Activated naive CD8-positive, alpha-beta T cell treated with anti-CD3 and anti-CD28 coated beads, Interleukin-2, amount 10 ng/mL, durations not matched to agents 7 days and 5 days (primary cell): ENCODE measurements around the gene MTRR. TPM values are rescaled to one million over a fixed set of nuclear protein-coding genes. Genes with fewer than 3 reads are reported as not detected.
"Not testable (repeated sequence)": the region's sequence is repeated elsewhere in the genome, so short reads cannot be mapped to it uniquely, and the experiment has no call there.

ENCODE experiments used
- ATAC-seq: fragments of 150-1000 bp; cut with Tn5 transposase; one replicate; pipeline ENCODE4 v1.10.0; 2021; ENCODE audit warnings: low read depth, moderate library complexity
- POLR2A ChIA-PET: fragments of 350-600 bp; sonication (Branson Sonifier 250); formaldehyde crosslinking; loops from one replicate; lab custom pipeline; 2021; ENCODE audit warnings: antibody characterized with exemption; lab: Charles Lee
- DNase-seq: peaks from one replicate; pipeline ENCODE4 v3.0.0; 2021
- H3K27ac Mint-ChIP-seq: one replicate; pipeline ENCODE4 v1.8.0; 2022; ENCODE audit warnings: mild to moderate bottlenecking, mixed read lengths
- H3K27me3 Mint-ChIP-seq: one replicate; pipeline ENCODE4 v1.8.0; 2022; ENCODE audit warnings: mild to moderate bottlenecking, moderate library complexity, mixed read lengths
- H3K36me3 Mint-ChIP-seq: one replicate; pipeline ENCODE4 v1.8.0; 2021; ENCODE audit warnings: mild to moderate bottlenecking, mixed read lengths
- H3K4me1 Mint-ChIP-seq: one replicate; pipeline ENCODE4 v1.8.0; 2021; ENCODE audit warnings: mixed read lengths
- H3K4me3 Mint-ChIP-seq: one replicate; pipeline ENCODE4 v1.8.0; 2022; ENCODE audit warnings: mild to moderate bottlenecking, moderate library complexity, mixed read lengths
- H3K9me3 Mint-ChIP-seq: one replicate; pipeline ENCODE4 v1.8.0; 2021; ENCODE audit warnings: mixed read lengths
- total RNA-seq, 2 experiments: library from RNA; stranded (reverse); gene quantifications; one replicate each; pipeline ENCODE4 v1.2.3, GENCODE V29; 2021

MTRR gene
- total RNA-seq, 2 experiments from 2014 or later = 56.3 to 57.0 TPM

DNA sequence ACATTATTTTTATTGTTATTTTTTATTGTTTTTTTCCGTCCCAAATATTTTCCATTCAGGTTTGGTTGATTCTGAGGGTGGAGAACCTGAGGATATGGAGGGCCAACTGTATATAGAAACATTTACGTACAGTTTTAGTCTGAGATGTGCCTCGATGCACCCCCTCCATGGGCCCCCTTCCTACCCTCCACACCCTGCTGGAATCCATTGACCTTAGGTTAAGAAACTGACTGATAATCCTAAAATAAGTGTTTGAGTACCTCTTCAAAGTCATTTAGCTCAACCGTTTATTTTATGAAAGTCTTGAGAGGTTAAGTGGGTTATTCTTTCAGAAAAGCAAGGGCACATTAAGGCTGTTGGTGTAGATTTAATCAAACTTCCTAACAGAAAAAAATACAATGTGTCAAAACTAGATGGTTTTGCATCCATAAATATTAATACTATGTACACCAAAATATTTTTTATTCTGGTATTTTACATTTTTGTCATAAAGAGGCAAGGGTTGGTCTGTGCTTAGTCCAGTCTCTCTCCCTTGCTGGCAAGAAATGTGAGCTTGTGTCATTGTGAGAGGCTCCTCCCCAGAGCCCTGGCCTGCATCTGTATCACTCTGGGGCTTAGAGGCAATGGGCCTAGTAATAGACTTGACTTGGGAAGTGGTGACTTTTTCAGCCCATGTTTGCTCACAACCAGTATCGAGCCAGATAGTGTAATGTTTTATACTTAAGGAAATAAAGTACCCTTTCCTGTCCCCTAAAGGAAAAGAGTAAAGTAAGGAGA lies 15.7 kb downstream of the MTRR start:
- Mint-ChIP-seq H3K9me3 (no peaks in the 10 kb centered on the region), H3K27ac (no peak overlapping the region), H3K4me1 (peaks cover 6% of the 10 kb centered on the region), H3K36me3 (peaks cover 14% of the 10 kb centered on the region), H3K27me3 (no peaks in the 10 kb centered on the region), H3K4me3 (no peak overlapping the region)
- no peak for DNase-seq
- ATAC-seq = no peak
- POLR2A ChIA-PET = no interaction called here

DNA sequence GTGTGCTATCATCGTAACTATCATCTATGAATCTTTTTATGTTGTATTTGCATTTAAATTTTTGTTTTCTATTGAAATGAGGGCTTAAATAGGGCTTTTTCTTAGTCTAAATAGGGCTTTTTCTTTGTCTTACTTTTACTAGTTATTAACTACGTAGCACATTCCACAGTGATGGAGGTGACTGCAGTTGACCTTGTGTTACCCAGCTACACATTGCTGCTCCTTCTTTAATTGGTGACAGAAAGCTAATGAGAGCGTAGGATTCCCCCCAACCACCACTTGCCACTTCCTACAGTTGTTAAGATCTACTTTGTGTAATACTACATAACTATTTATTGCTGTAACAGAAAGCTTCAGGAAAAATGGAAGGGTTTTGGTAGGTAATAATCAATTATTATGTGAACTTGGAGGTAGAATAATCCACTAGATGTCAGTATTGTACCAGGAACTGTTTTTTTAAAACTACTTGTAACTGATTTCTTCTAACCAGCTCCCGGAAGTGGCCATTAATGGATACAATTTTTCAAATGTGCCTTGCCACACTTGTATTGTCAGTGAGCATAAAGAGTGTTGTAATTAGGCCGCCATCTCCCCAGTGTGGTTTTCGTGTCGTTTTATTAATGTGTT lies 18.0 kb downstream of the MTRR start:
- Mint-ChIP-seq H3K4me3 (no peak overlapping the region), H3K36me3 (peaks cover 16% of the 10 kb centered on the region), H3K9me3 (no peaks in the 10 kb centered on the region), H3K27ac (no peak overlapping the region), H3K27me3 (no peaks in the 10 kb centered on the region), H3K4me1 (peaks cover 4% of the 10 kb centered on the region)
- DNase-seq = no peak
- POLR2A ChIA-PET = interaction anchor here (1.1 to 1.3 kb wide), 2 partner anchors 10 to 19 kb away, joined by 3 read pairs; partner anchors contain the start of genes FASTKD3 and MTRR
- no peak for ATAC-seq

DNA sequence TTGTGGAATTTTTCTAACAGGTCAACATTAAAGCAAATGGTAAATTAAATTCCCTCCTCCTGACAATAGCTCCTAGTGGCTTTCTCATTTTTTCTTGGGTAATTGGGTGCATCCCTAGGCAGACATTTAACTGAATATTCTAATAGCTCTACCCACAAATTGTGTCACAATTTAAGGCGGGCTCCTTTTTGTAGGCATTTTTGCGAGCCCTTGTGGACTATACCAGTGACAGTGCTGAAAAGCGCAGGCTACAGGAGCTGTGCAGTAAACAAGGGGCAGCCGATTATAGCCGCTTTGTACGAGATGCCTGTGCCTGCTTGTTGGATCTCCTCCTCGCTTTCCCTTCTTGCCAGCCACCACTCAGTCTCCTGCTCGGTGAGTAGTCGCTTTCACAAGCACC lies 20.0 kb downstream of the MTRR start:
- ATAC-seq (no peak), DNase-seq (no peak)
- Mint-ChIP-seq H3K27ac (no peak overlapping the region), H3K9me3 (no peaks in the 10 kb centered on the region), H3K4me1 (peaks cover 5% of the 10 kb centered on the region), H3K36me3 (peaks cover 22% of the 10 kb centered on the region), H3K27me3 (no peaks in the 10 kb centered on the region), H3K4me3 (no peak overlapping the region)
- POLR2A ChIA-PET = no interaction called here

DNA sequence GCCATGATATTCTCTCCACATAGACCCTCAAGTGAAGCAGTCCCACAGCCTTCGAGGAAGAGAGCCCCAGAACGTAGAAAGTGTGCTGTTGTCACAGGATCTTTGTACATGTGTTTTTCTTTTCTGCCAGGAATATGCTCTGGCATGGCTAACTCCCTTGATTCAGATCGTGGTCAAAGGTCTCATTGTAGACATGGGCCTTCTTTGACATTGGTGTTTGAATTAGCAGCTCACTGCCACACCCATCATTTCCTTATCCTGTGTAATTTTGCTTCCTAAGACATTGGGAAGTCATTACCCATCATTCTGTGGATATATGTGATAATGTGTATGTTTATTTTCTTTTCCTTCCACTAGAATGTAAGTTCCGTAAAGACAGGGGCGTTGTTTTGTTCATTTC lies 25.5 kb downstream of the MTRR start:
- ATAC-seq (no peak), DNase-seq (no peak)
- peaks cover 48% of the 10 kb centered on the region for H3K36me3 Mint-ChIP-seq
- POLR2A ChIA-PET = no interaction called here
- H3K4me1 Mint-ChIP-seq = peaks cover 8% of the 10 kb centered on the region
- no peak overlapping the region for H3K4me3 Mint-ChIP-seq
- no peaks in the 10 kb centered on the region for H3K27me3 Mint-ChIP-seq
- H3K27ac Mint-ChIP-seq = no peak overlapping the region
- H3K9me3 Mint-ChIP-seq = no peaks in the 10 kb centered on the region

DNA sequence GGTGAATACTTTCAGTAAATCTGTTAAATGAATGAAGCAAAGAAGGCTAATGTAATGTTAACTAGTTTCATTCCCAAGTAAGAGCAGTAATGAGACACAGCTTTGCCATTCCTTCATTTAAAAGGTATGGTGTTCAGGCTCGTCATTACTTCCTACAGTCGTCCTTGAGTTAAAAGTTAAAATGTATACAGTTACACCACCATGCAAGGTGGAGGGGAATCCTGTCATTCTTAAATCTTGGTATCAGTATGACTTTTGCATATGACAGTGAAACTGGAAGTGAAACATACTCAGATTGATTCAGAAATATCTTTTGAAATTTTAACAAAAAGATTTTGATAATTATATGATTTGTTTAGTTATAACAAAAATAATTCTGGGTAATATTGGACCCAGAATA lies 25.9 kb downstream of the MTRR start:
- Mint-ChIP-seq H3K4me3 (no peak overlapping the region), H3K36me3 (peaks cover 51% of the 10 kb centered on the region), H3K27me3 (no peaks in the 10 kb centered on the region), H3K9me3 (no peaks in the 10 kb centered on the region), H3K27ac (no peak overlapping the region), H3K4me1 (peaks cover 8% of the 10 kb centered on the region)
- DNase-seq (no peak), ATAC-seq (no peak)
- POLR2A ChIA-PET = no interaction called here

DNA sequence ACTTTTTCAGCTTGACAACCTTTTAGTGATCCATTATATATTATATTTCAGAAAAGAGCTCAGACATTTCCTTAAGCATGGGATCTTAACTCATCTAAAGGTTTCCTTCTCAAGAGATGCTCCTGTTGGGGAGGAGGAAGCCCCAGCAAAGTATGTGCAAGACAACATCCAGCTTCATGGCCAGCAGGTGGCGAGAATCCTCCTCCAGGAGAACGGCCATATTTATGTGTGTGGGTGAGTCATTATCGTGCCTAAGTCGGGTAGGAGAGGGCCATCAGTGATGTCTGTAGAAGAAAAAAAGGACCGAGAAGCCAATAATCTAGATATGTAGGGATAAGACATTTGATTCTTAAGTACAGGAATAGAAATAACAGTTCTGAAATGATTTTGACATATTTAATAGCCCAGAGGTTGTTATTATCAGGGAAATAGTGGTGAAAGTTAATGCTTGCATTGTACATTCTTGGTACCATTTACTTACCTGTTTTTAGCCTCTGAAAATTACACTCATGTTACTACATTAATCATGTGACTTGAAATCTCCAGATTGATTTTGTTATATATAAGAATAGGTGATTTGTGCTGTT lies 28.2 kb downstream of the MTRR start:
- DNase-seq = no peak
- POLR2A ChIA-PET = no interaction called here
- H3K9me3 Mint-ChIP-seq = no peaks in the 10 kb centered on the region
- H3K27ac Mint-ChIP-seq = no peak overlapping the region
- no peak for ATAC-seq
- peaks cover 8% of the 10 kb centered on the region for H3K4me1 Mint-ChIP-seq
- no peaks in the 10 kb centered on the region for H3K27me3 Mint-ChIP-seq
- H3K36me3 Mint-ChIP-seq = peaks cover 51% of the 10 kb centered on the region
- H3K4me3 Mint-ChIP-seq = no peak overlapping the region

DNA sequence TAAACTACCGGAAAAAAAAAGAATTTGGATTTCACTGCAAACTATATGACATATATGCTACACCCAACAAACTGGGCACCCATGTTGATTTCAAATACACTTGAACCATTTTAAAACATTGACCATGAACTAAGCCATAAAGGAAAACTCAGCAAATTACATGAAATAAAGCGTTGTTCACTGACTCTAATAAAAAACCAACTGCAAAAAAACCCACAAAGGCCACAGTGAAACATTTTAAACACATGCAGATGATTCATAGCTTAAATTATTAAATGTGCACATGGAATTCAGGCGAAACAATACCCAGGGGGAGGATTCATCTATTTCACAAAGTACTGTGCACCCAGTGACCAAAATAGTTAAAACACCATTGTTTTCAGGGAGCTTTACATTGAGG lies 33.3 kb downstream of the MTRR start:
- DNase-seq (no peak), ATAC-seq (no peak)
- Mint-ChIP-seq H3K4me3 (no peak overlapping the region), H3K9me3 (peaks cover 3% of the 10 kb centered on the region), H3K27ac (no peak overlapping the region), H3K4me1 (no peaks in the 10 kb centered on the region), H3K27me3 (no peaks in the 10 kb centered on the region), H3K36me3 (peaks cover 58% of the 10 kb centered on the region)
- POLR2A ChIA-PET = no interaction called here

DNA sequence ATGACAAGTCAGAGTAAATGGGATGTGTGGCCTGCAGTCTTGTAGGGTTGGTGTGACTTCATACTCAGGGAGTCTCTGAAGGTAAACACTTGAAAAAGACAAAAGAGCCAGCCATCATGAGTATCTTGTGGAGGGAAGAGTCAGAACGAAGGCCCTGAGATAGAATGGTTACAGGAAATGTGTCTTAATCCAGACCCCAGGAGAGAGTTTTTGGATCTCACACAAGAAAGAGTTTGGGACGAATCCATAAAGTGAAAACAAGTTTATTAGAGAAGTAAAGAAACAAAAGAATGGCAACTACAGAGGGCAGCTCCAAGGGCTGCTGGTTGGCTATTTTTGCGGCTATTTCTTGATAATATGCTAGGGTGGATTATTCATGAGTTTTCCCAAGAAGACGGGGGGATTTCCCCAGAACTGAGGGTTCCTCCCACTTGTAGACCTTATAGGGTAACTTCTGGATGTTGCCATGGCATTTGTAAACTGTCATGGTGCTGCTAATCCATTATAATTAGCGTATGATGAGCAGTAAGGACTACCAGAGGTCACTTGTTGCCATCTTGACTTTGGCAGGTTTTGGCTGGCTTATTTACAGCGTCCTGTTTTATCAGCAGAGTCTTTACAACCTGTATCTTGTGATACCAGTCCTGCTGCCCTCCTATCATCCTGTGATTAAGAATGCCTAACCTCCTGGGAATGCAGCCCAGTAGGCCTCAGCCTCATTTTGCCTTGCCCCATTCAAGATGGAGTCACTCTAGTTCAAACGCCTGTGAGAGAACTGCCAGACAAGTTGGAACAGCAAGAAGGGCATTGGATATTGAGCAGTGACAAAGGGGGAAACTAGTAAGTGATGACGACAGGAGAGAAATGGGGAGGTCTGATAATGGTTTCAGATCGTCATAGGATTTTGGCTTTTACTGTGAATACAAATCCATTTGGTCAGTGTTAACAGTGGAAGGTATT lies 34.0 kb downstream of the MTRR start:
- Mint-ChIP-seq H3K4me3 (no peak overlapping the region), H3K36me3 (peaks cover 62% of the 10 kb centered on the region), H3K27me3 (no peaks in the 10 kb centered on the region), H3K9me3 (peaks cover 6% of the 10 kb centered on the region), H3K27ac (no peak overlapping the region), H3K4me1 (no peaks in the 10 kb centered on the region)
- DNase-seq = no peak
- ATAC-seq = no peak
- POLR2A ChIA-PET = no interaction called here

DNA sequence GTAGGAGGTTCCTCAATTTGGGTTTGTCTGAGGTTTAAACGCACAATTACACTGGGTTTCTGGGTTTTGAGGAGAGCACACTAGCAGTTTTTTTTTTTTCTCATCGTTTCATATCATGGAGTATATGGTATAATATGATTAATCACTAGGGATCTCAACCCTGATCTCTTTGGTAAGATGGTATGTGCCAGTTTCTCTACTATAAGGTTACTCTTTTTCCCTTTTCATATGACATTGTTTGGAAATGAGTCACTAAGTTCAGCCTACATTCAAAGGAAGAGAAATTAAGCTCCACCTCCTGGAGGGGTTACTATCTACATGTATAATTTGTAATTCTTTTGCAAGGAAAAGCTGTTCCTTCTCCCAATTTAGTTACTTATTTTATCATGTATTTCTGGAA lies 35.2 kb downstream of the MTRR start:
- H3K27me3 Mint-ChIP-seq = no peaks in the 10 kb centered on the region
- no peak for ATAC-seq

DNA sequence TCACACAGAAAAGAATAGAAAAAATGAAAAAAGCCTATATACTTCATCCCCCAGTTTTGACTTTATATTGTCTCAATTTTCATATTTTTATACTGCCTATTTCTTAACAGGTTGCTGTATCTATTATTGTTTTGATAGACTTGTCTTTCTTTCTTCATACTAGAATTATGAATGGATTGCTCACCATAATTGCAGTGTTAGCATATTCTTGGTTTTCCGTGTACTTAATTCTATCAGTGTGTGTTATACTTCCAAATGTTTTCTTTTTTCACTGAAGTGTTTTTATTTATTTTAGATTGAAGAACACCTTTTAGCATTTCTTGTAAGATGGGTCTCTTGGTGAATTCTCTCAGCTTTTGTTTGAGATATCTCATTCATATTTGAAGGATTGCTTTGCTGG lies 38.7 kb downstream of the MTRR start:
- POLR2A ChIA-PET = no interaction called here
- H3K4me3 Mint-ChIP-seq = no peak overlapping the region
- peaks cover 18% of the 10 kb centered on the region for H3K9me3 Mint-ChIP-seq
- no peaks in the 10 kb centered on the region for H3K4me1 Mint-ChIP-seq
- no peak overlapping the region for H3K27ac Mint-ChIP-seq
- DNase-seq (no peak), ATAC-seq (no peak)
- H3K27me3 Mint-ChIP-seq = no peaks in the 10 kb centered on the region
- peaks cover 69% of the 10 kb centered on the region for H3K36me3 Mint-ChIP-seq

More for the DNA sequence above, 35.2 kb downstream of the MTRR start:
- H3K4me3 Mint-ChIP-seq = no peak overlapping the region
- peaks cover 66% of the 10 kb centered on the region for H3K36me3 Mint-ChIP-seq
- POLR2A ChIA-PET = no interaction called here
- DNase-seq = no peak
- no peaks in the 10 kb centered on the region for H3K4me1 Mint-ChIP-seq
- peaks cover 11% of the 10 kb centered on the region for H3K9me3 Mint-ChIP-seq
- H3K27ac Mint-ChIP-seq = no peak overlapping the region

DNA sequence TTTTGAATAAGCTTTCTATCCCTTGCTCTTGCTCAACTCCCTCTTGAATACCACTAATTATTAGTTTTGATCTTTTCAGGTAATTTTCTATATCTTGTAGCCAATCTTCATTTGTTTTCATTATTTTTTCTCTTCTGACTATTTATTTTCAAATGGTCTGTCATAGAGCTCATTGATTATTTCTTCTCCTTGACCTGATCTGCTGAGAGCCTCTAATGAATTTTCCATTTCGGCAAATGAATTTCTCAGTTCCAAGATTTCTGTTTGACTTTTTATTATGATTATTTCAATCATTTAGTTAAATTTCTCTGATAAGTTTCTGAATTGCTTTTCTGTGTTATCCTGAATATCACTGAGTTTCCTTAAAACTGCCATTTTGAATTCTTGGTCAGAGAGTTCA lies 39.4 kb downstream of the MTRR start:
- ATAC-seq (no peak), DNase-seq (no peak)
- H3K27ac Mint-ChIP-seq = no peak overlapping the region
- no peak overlapping the region for H3K4me3 Mint-ChIP-seq
- peaks cover 21% of the 10 kb centered on the region for H3K9me3 Mint-ChIP-seq
- H3K27me3 Mint-ChIP-seq = no peaks in the 10 kb centered on the region
- peaks cover 66% of the 10 kb centered on the region for H3K36me3 Mint-ChIP-seq
- POLR2A ChIA-PET = no interaction called here
- no peaks in the 10 kb centered on the region for H3K4me1 Mint-ChIP-seq

DNA sequence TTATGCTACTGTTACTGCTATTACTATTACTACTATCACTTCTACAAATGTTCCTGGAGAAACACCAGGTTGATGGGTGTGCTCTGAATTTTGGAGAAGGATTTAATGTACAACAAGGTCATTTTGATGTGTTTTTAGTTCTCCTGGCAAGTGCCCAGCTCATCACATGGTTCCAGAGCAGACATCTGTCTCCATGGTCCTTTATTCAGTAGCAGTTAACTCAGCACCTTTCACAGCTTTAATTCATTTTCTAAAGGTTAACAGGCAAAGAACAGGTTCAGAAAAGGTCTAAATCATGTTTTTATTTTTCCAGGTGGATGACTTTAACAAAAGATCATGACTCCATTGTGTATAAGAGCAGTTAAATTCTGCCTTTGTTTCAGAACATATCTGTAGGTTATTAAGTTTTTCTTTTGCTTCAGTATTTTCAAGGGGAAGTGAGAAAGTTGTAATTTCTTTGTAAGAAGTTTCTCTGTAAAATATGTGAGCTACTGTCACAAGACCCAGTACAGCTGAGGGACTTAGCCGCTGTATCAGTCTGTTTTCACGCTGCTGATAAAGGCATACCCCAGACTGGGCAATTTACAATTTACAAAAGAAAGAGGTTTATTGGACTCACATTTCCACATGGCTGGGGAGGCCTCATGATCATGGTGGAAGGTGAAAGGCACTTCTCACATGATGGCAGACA lies 41.9 kb downstream of the MTRR start:
- Mint-ChIP-seq H3K4me1 (no peaks in the 10 kb centered on the region), H3K4me3 (no peak overlapping the region), H3K36me3 (peaks cover 46% of the 10 kb centered on the region), H3K27ac (no peak overlapping the region), H3K27me3 (peaks cover 3% of the 10 kb centered on the region), H3K9me3 (peaks cover 24% of the 10 kb centered on the region)
- DNase-seq (no peak), ATAC-seq (no peak)
- POLR2A ChIA-PET = no interaction called here

DNA sequence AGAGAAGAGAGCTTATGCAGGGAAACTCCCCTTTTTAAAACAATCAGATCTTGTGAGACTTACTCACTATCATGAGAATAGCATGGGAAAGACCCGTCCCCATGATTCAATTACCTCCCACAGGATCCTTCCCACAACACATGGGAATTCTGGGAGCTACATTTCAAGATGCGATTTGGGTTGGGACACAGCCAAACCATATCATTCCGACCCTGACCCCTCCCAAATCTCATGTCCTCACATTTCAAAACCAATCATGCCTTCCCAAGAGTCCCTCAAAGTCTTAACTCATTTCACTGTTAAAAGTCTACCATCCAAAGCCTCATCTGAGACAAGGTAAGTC lies 42.5 kb downstream of the MTRR start:
- H3K4me3 Mint-ChIP-seq, H3K4me1 Mint-ChIP-seq, H3K27me3 Mint-ChIP-seq, POLR2A ChIA-PET, DNase-seq, ATAC-seq, H3K27ac Mint-ChIP-seq: not testable (repeated sequence)
- Mint-ChIP-seq H3K9me3 (peaks cover 24% of the 10 kb centered on the region), H3K36me3 (peaks cover 44% of the 10 kb centered on the region)
